K562 (cell line): ENCODE results near the gene ABHD4. TPM values are rescaled to one million over a fixed set of nuclear protein-coding genes. Genes with fewer than 3 reads are reported as not detected.

Experiments used
- ATAC-seq: fragments of 200-7000 bp; cut with Tn5 transposase; 3 replicates; pipeline ENCODE4 v1.9.1; 2020; ENCODE audit warnings: moderate library complexity
- BruUV-seq: library from RNA; stranded (reverse); fragments of 400-500 nt; replicated peaks from 2 replicates; lab custom pipeline; 2021; lab: Mats Ljungman, UMichigan
- CTCF ChIA-PET: fragments of 300-600 bp; formaldehyde crosslinking; extraction: SDS; loops from one replicate; lab custom pipeline; 2021; ENCODE audit warnings: low intra/inter-chr PET ratio; lab: Yijun Ruan, JAX
- POLR2A ChIA-PET: fragments of 300-600, 350-650 bp; sonication (Branson Sonifier 250); formaldehyde crosslinking; extraction: SDS; loops from one replicate; lab custom pipeline; 2021; ENCODE audit warnings: antibody characterized with exemption, inconsistent platforms; lab: Yijun Ruan, JAX
- DNase-seq, 4 experiments: peaks; one replicate each; pipeline versions ENCODE4 v3.0.0 to v3.0.0-alpha.2; 2011 to 2018; ENCODE audit warnings: low spot score in 3 of 4, mixed read lengths in 3 of 4; ENCODE audit errors: extremely low read depth in 1 of 4
- FAIRE-seq: peaks from 2 replicates; lab custom pipeline; 2011; peaks lifted over from hg19 to GRCh38; lab: Jason Lieb, UNC
- H2AFZ ChIP-seq: 2 replicates; pipeline ENCODE4 v1.6.0; 2011; ENCODE audit warnings: low read depth, low read length, control low read depth, inconsistent platforms
- H3K27ac ChIP-seq: fragments of 200-600 bp; 3 replicates; pipeline ENCODE4 v1.8.0; 2011; ENCODE audit warnings: low read depth, mild to moderate bottlenecking, control low read depth, inconsistent platforms, low read length, moderate library complexity, mixed read lengths; ENCODE audit errors: extremely low read depth
- H3K27me3 ChIP-seq, 2 experiments: fragments of 300-600 bp in 1 of 2; 2 replicates in 1 of 2; 3 replicates in 1 of 2; pipeline versions ENCODE4 v1.6.0 to v1.8.0; 2011; ENCODE audit warnings: inconsistent platforms in 2 of 2, low read length in 2 of 2, mild to moderate bottlenecking in 1 of 2, mixed read lengths in 1 of 2, moderate library complexity in 1 of 2; ENCODE audit not compliant: control insufficient read depth in 2 of 2, insufficient read depth in 2 of 2
- H3K36me3 ChIP-seq: fragments of 300-600 bp; 3 replicates; pipeline ENCODE4 v1.8.0; 2011; ENCODE audit warnings: mild to moderate bottlenecking, low read length, inconsistent platforms; ENCODE audit not compliant: control insufficient read depth, insufficient read depth
- H3K4me1 ChIP-seq, 2 experiments: fragments of 200-600 bp in 1 of 2; replicated peaks in 1 of 2; 2 replicates in 1 of 2; 3 replicates in 1 of 2; pipeline versions ENCODE4 v1.5.1 to v1.8.0; 2011; ENCODE audit warnings: inconsistent platforms in 2 of 2, low read length in 2 of 2, mild to moderate bottlenecking in 1 of 2, mixed read lengths in 1 of 2, moderate library complexity in 1 of 2; ENCODE audit not compliant: control insufficient read depth in 2 of 2, insufficient read depth in 2 of 2
- H3K4me2 ChIP-seq: 2 replicates; pipeline ENCODE4 v1.6.1; 2011; ENCODE audit warnings: low read length, control low read depth, inconsistent platforms, mixed read lengths; ENCODE audit not compliant: insufficient read depth
- H3K4me3 ChIP-seq: fragments of 200-600 bp; sonication (generic), shearing (Covaris generic); 2 replicates; pipeline ENCODE4 v1.5.1; 2016; ENCODE audit warnings: control low read depth, inconsistent platforms
- H3K79me2 ChIP-seq: fragments of 200-600 bp; 3 replicates; pipeline ENCODE4 v1.8.0; 2011; ENCODE audit warnings: low read length, inconsistent platforms; ENCODE audit not compliant: control insufficient read depth, insufficient read depth
- H3K9ac ChIP-seq, 2 experiments: 2 replicates each; pipeline versions ENCODE4 v1.6.0 to v1.6.1; 2011; ENCODE audit warnings: low read depth in 2 of 2, low read length in 2 of 2, control low read depth in 1 of 2, inconsistent platforms in 1 of 2, mild to moderate bottlenecking in 1 of 2, mixed read lengths in 1 of 2; ENCODE audit not compliant: insufficient read depth in 1 of 2
- H3K9me1 ChIP-seq: one replicate; pipeline ENCODE4 v1.6.0; 2011; ENCODE audit warnings: inconsistent platforms, mild to moderate bottlenecking, low read length, moderate library complexity; ENCODE audit not compliant: control insufficient read depth, insufficient read depth
- H3K9me3 ChIP-seq: replicated peaks from 2 replicates; pipeline ENCODE4 v1.5.1; 2011; ENCODE audit warnings: low read depth, low read length, inconsistent platforms; ENCODE audit not compliant: control insufficient read depth, insufficient read depth
- H4K20me1 ChIP-seq: replicated peaks from 2 replicates; pipeline ENCODE4 v1.6.1; 2011; ENCODE audit warnings: low read length, inconsistent platforms, mixed read lengths; ENCODE audit not compliant: control insufficient read depth, insufficient read depth
- COPS2 ChIP-seq: fragments of 450-650 bp; conservative IDR thresholded peaks from 2 replicates; pipeline ENCODE4 v1.6.1; 2016; ENCODE audit warnings: mild to moderate bottlenecking, moderate library complexity
- HEY1 ChIP-seq: fragments of 250-450 bp; sonication (Bioruptor Pico); IDR thresholded peaks from 2 replicates; pipeline ENCODE4 v1.5.0; 2020; ENCODE audit warnings: mild to moderate bottlenecking, moderate library complexity, borderline replicate concordance
- HNRNPH1 ChIP-seq: fragments of 200-400 bp; formaldehyde crosslinking; optimal IDR thresholded peaks from 2 replicates; pipeline ENCODE3; 2017; ENCODE audit warnings: low read depth, mild to moderate bottlenecking, low read length, moderate library complexity
- MCM2 ChIP-seq: fragments of 450-650 bp; IDR thresholded peaks from 2 replicates; pipeline ENCODE4 v1.6.1; 2017; ENCODE audit warnings: low read depth, mild to moderate bottlenecking
- NCOA4 ChIP-seq: fragments of 450-650 bp; IDR thresholded peaks from 2 replicates; pipeline ENCODE4 v1.6.1; 2018; ENCODE audit warnings: mild to moderate bottlenecking; ENCODE audit not compliant: partially characterized antibody
- ZNF75A ChIP-seq: fragments of 450-650 bp; formaldehyde crosslinking; IDR thresholded peaks from 2 replicates; pipeline ENCODE4 v1.4.0; 2020; ENCODE audit warnings: mild to moderate bottlenecking
- WGBS: fragments of 100-300 bp; shearing (Covaris generic); methylation state at CpG from one replicate; pipeline ENCODE4 v1.1.6; 2016; ENCODE audit warnings: low coverage, mixed read lengths; ENCODE audit not compliant: insufficient coverage; ENCODE audit errors: missing lambda C conversion rate; 5-methylcytosine and 5-hydroxymethylcytosine counted together
- in situ Hi-C: fragments of 300-500 bp; cut with MboI; formaldehyde crosslinking; loops from 4 replicates; pipeline ENCODE4 v1.15.0; 2018; ENCODE audit warnings: inconsistent platforms, mixed read lengths
- intact Hi-C: fragments of 100-400 bp; cut with micrococcal nuclease; formaldehyde crosslinking; loops from 2 replicates; pipeline ENCODE4 v1.14.2; 2022
- polyA plus RNA-seq, 8 experiments: library from polyadenylated mRNA; depleted of rRNA in 4 of 8; stranded (reverse) in 5 of 8; unstranded in 3 of 8; fragments of >200 nt; fragmentation: Nextera tagmentation in 2 of 8; fragmentation: Illumina TruSeq in 1 of 8; extraction: Ambion mirVana in 2 of 8; extraction: Trizol in 1 of 8; gene quantifications; 2 replicates each; pipeline versions ENCODE4 v1.2.1 to v1.2.3, GENCODE V29; 2011 to 2014; ENCODE audit warnings: inconsistent platforms in 1 of 8, missing spikeins in 1 of 8
- total RNA-seq, 7 experiments: library from RNA; depleted of rRNA in 6 of 7; stranded (reverse); fragments of >200 nt in 6 of 7; fragmentation: Illumina TruSeq in 2 of 7; extraction: Trizol in 2 of 7; gene quantifications; 2 replicates each; pipeline versions ENCODE4 v1.2.1 to v1.2.3, GENCODE V29; 2011 to 2021; ENCODE audit warnings: low replicate concordance in 1 of 7
- TF ChIP-seq, protein P1 (sequence below): sonication (generic); formaldehyde crosslinking; IDR thresholded peaks from 2 replicates; pipeline ENCODE4 v1.5.0; 2020; ENCODE audit warnings: missing genetic modification reagents

Gene ABHD4
- total and polyA plus RNA-seq, 9 of the 15 experiments (the other 6 are each of a cell fraction or from before 2014, with no cell fraction given): 3.6 to 12.0 (median 7.2) TPM

DNA sequence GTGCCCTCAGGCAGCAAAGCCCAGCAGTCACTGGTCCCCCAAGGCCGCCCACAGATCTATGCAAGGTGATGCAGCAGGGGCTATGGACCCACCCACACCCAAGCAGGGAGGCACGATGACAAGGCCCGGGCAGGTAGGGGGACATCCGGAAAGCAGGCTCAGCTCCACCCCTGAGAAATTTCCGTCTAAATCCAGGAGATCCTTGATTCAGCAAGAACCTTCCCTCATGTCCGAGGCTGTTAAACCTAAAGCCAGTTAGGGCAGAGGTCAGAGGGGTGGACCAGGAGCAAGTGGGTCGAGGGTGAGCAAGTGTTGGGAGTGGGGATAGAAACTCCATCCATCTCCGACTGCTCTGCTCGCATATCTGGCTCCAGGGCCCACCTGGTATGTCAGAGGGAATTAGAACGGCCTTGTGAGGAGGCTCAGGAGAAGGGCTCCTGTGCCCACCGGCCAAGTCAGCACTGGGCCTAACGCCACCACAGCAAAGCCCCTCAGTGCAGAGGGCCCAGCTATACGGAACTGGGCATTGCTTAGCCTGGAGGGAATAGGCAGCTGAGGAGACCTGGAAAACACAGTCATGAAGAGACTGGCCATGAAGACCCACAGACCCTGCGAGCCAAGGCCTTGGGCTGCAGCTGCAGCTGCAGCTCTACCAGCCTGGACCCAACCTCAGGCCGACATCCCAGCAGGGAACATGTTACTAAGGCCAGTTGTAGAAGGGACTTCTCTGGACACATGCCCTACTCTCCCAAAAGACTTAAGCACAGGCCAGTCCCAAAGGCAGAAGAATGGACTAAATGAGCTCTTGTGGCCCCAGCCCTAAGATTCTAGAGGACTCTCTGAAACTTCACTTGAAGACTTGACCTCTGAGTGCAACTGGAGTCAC, 43.4 kb upstream of the ABHD4 start:
- 80% methylated on average over 10 of the region's 15 CpGs for WGBS
- Histone ChIP-seq H3K4me1 (peaks cover 21 to 23% of the 10 kb centered on the region in 2 experiments), H3K4me3 (no peak overlapping the region), H3K9me1 (no peaks in the 10 kb centered on the region), H3K4me2 (no peak overlapping the region), H3K27ac (no peak overlapping the region), H3K9ac (no peak overlapping the region), H3K27me3 (no peaks in the 10 kb centered on the region), H3K36me3 (no peaks in the 10 kb centered on the region), H2AFZ (no peak overlapping the region), H3K9me3 (no peaks in the 10 kb centered on the region), H4K20me1 (no peaks in the 10 kb centered on the region), H3K79me2 (no peaks in the 10 kb centered on the region)
- ChIA-PET CTCF (interaction anchor here (0.7 kb wide), 1 partner anchor 401 kb away, joined by 3 read pairs; no protein-coding TSS in a partner anchor), POLR2A (interaction anchor here (0.6 to 0.7 kb wide), 2 partner anchors 248 to 329 kb away, joined by 4 read pairs; no protein-coding TSS in a partner anchor)
- ATAC-seq (no peak), FAIRE-seq (no peak), DNase-seq (no peak)
- intact Hi-C loops (loop anchor here (10.0 kb wide), 1 partner anchor 160 kb away; no protein-coding TSS in a partner anchor), in situ Hi-C loops (loop anchor here (10.0 kb wide), 1 partner anchor 170 kb away; no protein-coding TSS in a partner anchor)
- no TSS peak for BruUV-seq
- TF ChIP-seq NCOA4 (no peak), ZNF75A (CRISPR knock-in tag) (no peak), HNRNPH1 (no peak), COPS2 (no peak), HEY1 (CRISPR knock-in tag) (no peak), MCM2 (no peak)
- TF ChIP-seq, protein P1, sequence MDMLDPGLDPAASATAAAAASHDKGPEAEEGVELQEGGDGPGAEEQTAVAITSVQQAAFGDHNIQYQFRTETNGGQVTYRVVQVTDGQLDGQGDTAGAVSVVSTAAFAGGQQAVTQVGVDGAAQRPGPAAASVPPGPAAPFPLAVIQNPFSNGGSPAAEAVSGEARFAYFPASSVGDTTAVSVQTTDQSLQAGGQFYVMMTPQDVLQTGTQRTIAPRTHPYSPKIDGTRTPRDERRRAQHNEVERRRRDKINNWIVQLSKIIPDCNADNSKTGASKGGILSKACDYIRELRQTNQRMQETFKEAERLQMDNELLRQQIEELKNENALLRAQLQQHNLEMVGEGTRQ (CRISPR knock-in tag): no peak
